HPDE6-E6E7 (cell line): ENCODE measurements around the gene PCDHGA1.
"Not testable (repeated sequence)": the region's sequence is repeated elsewhere in the genome, so short reads cannot be mapped to it uniquely, and the experiment has no call there.

Experiments
- DNase-seq: peaks from one replicate; pipeline ENCODE4 v3.0.0; 2011; ENCODE audit warnings: missing footprints; ENCODE audit errors: extremely low spot score

Gene PCDHGA1

GRCh38 chr5:141382469-141383294 is 52.4 kb downstream of the PCDHGA1 start, which contains the start of gene PCDHGA7:
PCDHGA7 (plus strand) TSS chr5:141382742; CDS start chr5:141382900, 158 bp downstream.
- DNase-seq = no peak

GRCh38 chr5:141383345-141383744 is 53.0 kb downstream of the PCDHGA1 start:
- no peak for DNase-seq

- no peak for DNase-seq
These were observed 54.4 kb downstream of the PCDHGA1 start for GRCh38 chr5:141384471-141385267.

GRCh38 chr5:141387557-141388311 is 57.4 kb downstream of the PCDHGA1 start, which contains the start of gene PCDHGB4:
PCDHGB4 (plus strand) TSS chr5:141387698; CDS start chr5:141387885, 187 bp downstream.
- not testable (repeated sequence) for DNase-seq

GRCh38 chr5:141388661-141389060 is 58.3 kb downstream of the PCDHGA1 start:
- DNase-seq = no peak

- DNase-seq = no peak
These were observed 59.1 kb downstream of the PCDHGA1 start for GRCh38 chr5:141389153-141390042.

GRCh38 chr5:141392429-141393198 is 62.3 kb downstream of the PCDHGA1 start, which contains the start of gene PCDHGA8:
PCDHGA8 (plus strand) TSS chr5:141392633; CDS start chr5:141392814, 181 bp downstream.
- no peak for DNase-seq

GRCh38 chr5:141393267-141393666 is 63.0 kb downstream of the PCDHGA1 start:
- no peak for DNase-seq

GRCh38 chr5:141394401-141395187 is 64.3 kb downstream of the PCDHGA1 start:
- DNase-seq = not testable (repeated sequence)

GRCh38 chr5:141397756-141398551 is 67.6 kb downstream of the PCDHGA1 start, which contains the start of gene PCDHGB5:
PCDHGB5 (plus strand) TSS chr5:141397947; CDS start chr5:141398128, 181 bp downstream.
- DNase-seq = not testable (repeated sequence)

GRCh38 chr5:141398608-141399007 is 68.3 kb downstream of the PCDHGA1 start:
- DNase-seq = no peak

GRCh38 chr5:141399555-141400258 is 69.4 kb downstream of the PCDHGA1 start:
- DNase-seq = no peak

- peak; percentile 17 for DNase-seq
These were observed 72.4 kb downstream of the PCDHGA1 start, which contains the start of gene PCDHGA9 for GRCh38 chr5:141402553-141403243. PCDHGA9 (plus strand) TSS chr5:141402778; CDS start chr5:141402953, 175 bp downstream.

- no peak for DNase-seq
These were observed 73.1 kb downstream of the PCDHGA1 start for GRCh38 chr5:141403387-141403786.

- DNase-seq = peak; percentile 29
These were observed 77.6 kb downstream of the PCDHGA1 start, which contains the start of gene PCDHGB6 for GRCh38 chr5:141407790-141408505. PCDHGB6 (plus strand) TSS chr5:141408021; CDS start chr5:141408203, 182 bp downstream.
